GM18505 (cell line): ENCODE measurements around the gene UBE2J2.

Experiments
- ATAC-seq: cut with Tn5 transposase; IDR thresholded peaks from one replicate; pipeline ENCODE4 v1.9.1; 2021; ENCODE audit not compliant: unreplicated experiment
- POLR2A ChIP-seq: IDR thresholded peaks from 4 replicates; pipeline ENCODE4 v1.6.1; 2011; ENCODE audit warnings: borderline replicate concordance; ENCODE audit not compliant: insufficient read depth, insufficient read length; ENCODE audit errors: extremely low read depth

The UBE2J2 gene

DNA sequence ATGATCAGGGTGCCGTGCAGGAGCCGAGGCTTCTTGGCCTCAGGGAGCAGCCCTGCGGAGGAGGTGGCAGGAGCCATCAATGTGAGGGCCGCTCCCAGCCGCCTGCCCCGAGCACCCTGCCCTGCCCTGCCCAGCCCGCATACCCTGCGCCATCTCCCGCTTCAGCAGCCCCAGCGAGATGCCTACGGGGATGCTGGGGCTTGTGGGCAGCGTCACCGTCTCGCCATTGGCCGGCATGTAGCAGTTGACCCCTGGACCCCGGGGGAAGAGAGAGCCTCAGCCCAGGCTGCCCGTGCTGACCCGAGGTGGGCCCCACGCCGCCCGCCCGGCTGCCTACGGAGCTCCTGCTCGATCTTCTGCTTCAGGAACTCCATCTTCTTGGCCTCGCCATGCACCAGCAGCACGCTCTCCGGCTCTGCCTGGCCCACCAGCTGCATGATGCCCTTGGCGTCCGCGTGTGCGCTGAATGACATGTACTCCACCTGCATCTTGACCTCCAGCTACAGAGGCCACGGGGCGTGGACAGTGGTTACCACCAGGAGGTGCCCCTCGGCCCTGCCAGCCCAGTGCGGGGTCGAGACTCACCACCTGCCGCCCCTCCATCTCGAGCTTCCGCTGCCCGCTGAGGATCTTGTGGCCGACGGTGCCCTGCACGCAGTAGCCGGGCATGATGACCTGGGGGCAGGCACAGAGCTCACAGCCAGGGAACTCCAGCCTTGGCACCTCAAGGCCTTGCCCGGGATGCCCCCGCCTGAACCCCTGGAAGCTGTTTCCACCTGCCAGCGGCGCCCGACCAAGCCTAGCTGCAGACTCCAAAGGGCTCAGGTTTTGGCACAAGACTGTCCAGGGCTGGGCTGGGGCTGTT, 39.0 kb upstream of the UBE2J2 start:
- no peak for TF ChIP-seq POLR2A
- no peak for ATAC-seq

DNA sequence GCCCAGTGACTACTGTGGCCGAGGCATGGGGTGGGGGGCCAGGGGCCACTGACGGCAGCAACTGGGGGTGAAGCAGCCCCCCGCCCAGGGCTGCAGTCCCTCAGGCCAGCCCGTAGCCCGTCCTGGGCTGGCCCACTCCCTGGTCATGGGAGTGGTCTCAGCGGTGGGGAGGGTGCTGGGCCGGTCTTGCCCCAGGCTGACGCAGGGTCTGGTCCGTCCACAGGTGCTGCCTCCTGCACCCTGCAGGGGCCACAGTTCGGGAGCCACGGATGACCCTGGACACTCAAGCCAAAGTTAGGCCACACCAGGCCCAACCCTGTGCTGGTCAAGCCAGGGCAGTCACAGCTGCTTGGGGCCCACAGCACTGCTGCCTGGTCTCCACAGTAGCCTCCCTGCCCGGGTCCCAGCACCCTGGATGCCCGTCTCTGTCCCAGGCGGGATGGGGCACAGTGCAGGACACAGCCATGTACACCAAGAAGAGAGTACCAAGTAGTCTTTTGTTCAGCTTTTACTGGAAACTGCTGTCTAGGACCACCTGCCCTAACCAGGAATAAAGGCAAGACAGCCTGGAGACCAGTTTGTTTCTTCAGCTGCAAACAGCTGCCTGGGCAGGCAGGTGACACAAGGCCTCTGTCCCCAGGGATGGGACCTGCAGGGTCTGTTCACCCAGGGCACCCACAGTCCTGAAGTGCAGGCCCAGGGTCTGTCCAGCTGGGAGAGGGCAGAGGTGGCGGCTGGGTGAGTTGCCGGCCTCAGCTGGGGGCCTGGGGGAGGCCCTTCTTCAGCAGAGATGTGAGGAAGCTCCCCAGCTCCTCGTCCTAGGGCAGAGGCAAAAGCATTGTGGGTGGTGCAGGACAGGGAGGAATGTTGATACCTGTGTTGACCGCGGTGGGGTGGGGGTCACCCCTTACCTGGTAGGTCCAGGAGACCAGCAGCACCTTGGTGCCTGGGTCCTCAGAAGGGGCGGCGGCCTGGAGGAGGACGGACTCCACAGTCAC, 37.8 kb upstream of the UBE2J2 start:
- no peak for ATAC-seq
- no peak for TF ChIP-seq POLR2A

DNA sequence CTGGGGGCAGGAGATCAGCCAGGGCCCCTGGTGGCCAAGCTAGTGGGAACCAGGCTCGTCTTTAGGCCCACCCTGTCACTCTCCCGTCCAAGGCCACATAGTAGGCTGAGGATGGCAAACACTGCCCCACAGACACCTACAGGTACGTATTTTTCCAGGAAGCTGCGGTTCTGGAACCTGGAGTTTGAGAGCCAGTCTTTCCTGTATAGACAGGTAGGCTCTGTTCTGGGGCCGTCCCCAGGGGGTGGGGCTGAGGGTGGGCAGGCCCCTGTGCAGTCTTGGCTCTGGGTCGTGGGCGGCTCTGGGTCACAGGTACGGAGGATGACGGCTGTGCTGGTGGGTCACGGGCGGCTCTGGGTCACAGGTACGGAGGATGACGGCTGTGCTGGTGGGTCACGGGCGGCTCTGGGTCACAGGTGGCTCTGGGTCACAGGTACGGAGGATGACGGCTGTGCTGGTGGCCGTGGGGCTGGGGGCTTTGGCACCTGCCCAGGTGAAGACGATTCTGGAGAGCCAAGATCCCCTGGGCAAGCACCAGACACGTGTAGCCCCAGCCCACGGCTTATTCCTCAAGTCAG, 36.9 kb upstream of the UBE2J2 start:
- ATAC-seq, result no peak
- no peak for TF ChIP-seq POLR2A

DNA sequence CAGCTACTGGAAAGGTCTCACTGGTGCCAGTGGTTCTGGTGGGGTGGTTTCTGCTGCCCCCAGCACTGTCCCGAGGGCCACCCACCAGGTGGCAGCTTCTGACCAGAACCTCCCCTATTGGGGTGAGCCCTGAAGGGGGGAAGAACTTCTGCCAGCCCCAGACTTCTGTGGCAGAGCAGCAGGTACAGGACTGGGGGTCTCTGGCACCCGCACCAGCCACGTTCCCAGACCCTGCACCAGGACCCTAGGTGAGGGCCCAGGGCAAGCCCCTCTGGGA, 36.4 kb upstream of the UBE2J2 start:
- TF ChIP-seq POLR2A, result no peak
- no peak for ATAC-seq

DNA sequence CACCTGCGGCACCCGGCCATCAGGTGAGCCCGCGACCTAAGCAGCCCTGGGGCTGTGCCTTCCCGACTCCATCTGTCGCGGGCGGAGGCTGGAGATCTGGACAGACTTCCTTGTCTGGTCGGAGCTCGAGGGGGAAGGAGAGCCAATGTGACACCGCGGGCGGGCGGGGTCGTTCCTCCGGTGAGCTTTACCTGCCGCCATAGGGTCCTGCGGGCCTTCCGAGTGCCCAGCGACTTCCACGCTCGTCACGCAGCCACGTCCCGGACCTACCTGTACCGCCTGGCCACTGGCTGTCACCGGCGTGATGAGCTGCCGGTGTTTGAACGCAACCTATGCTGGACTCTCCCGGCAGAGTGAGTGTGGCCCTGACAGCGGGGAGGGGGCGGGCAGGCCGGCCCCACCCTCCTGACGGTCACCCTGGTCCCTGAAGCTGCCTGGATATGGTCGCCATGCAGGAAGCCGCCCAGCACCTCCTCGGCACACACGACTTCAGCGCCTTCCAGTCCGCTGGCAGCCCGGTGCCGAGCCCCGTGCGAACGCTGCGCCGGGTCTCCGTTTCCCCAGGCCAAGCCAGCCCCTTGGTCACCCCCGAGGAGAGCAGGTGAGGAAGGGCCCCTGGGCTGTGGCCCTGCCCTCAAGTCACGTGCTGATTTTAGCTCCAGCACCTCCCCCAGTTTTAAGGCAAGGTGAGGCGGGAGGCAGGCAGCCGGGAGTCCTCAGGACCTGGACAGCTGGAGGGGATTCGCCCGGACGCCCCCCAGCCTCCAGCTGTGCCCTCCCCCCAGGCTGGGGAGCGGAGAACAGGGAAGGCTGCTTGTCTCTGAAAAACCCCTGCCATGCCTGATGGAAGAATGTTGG, 35.8 kb upstream of the UBE2J2 start:
- ATAC-seq, result no peak
- TF ChIP-seq POLR2A, result no peak

DNA sequence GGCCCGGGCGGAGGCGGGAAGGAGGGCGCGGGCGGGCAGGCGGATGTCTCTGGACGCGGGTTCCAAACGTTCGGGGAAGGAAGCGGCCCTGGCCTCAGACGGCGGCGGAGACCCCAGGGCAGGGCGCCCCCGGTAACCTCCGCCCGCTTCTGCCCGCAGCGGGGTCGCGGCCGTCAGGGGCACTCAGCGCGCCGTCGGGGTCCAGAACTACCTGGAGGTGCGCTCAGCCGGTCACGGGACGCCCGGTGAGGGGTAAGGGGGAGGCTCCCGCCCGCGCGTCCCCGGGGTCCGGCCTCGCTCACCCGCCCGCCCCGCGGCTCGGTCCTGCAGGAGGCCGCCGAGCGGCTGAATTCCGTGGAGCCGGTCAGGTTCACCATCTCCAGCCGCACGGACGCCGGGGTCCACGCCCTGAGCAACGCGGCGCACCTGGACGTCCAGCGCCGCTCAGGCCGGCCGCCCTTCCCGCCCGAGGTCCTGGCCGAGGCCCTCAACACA, 35.1 kb upstream of the UBE2J2 start:
- peak; percentile 1 for ATAC-seq
- no peak for TF ChIP-seq POLR2A

DNA sequence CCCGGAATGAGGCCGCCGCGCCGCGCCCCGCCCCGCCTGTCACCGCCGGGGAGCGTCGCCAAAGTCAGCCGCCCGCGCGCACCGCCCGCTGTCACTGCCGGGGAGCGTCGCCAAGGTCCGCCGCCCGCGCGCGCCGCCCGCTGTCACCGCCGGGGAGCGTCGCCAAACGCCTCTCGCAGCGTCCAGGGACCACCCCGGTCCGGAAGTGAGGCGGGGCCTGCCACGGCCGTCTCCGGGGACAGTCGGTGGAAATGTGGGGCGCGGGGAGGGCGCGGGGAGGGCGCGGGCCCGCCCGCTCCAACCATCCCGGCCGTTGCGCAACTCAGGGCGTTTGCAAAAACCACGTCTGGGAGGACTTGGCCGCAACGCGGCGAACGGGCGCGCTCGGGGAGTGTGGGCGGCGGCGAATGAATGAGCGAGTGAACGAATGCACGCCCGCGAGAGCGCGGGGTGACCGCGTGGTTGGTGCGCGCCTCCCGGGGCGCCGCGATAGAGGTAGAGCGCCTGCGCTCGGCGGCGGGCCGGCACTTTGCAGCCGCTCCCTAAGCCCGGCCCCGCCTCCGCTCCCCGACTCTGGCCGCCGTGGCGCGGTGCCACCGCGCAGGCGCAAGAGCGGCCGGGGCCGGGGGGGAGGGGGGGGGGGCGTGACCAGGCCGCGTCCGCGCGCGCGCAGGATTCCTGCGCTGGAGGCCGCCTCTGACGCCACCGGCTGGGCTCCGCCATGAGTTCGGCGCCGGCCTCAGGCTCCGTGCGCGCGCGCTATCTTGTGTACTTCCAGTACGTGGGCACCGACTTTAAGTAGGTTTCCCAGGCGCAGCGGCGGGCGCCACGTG, 34.5 kb upstream of the UBE2J2 start, which contains the start of the genes ACAP3 and PUSL1:
Gene ACAP3 (minus strand): TSS at position 8 of the 833 bp plus-strand sequence. CDS start 115 bp downstream, outside the sequence.
Gene PUSL1 (plus strand): TSS at position 675 of the 833 bp plus-strand sequence. CDS start 47 bp downstream, at position 722.
- ATAC-seq, result peak; percentile 52
- TF ChIP-seq POLR2A, result peak; percentile 59

DNA sequence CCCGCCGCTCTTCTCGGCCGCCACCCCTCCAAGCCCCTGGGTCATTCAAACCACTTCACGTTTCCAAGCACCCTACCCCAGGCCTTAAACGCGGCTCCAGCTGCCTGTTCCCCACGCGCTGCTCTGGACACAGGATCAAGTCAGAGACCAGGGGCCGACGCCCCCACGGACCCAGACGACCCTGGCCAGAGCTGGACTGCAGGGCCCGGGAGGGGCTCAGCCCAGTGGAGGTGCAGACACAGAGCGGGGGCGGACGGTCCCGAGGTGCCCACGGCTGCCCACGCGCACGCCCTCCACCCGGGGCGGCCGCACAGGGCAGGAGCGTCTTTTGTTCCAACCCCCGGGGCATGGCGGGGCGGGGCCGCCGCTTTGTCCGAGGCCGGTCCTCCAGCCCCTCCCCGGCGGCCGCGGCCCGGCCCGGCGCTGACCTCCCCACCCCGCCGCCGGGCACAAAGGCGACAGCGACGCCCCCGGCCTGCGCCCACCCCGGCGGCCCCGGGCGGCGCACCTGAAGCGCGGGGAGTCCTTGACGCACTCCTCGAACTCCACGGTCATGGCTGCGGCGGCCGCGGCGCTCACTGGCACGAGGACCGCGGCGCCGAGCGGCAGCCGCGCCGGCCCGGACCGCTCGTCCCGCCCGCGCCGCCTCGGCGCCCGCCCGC, 33.7 kb upstream of the UBE2J2 start:
- peak; percentile 2 for ATAC-seq
- TF ChIP-seq POLR2A, result no peak

DNA sequence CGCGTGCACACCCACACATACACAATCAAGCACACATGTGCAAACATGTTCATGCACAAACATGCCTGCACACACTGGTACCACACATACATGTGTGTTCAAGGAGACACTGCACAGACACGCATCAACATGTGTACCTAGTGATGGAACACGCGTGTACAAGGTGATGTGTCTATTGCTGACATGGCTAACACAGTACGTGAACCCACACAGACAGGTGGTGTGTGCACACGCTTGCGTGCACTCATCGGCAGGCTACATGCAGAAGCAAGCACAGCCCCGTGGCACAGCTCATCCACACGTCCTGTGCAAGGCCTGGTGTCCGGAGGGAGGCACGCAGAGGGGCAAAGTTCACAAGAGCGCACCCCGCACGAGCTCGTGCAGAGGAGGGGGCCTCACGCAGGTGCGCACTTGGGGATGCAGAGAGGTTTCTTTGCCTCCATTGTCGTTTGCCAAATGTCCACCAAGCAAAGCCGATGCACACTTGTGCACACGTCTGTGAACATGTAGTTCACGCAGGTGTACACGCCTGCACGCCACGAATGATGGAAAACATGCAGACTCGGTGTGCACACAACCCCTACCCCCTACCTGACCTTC, 33.1 kb upstream of the UBE2J2 start:
- TF ChIP-seq POLR2A, result no peak
- ATAC-seq, result no peak

DNA sequence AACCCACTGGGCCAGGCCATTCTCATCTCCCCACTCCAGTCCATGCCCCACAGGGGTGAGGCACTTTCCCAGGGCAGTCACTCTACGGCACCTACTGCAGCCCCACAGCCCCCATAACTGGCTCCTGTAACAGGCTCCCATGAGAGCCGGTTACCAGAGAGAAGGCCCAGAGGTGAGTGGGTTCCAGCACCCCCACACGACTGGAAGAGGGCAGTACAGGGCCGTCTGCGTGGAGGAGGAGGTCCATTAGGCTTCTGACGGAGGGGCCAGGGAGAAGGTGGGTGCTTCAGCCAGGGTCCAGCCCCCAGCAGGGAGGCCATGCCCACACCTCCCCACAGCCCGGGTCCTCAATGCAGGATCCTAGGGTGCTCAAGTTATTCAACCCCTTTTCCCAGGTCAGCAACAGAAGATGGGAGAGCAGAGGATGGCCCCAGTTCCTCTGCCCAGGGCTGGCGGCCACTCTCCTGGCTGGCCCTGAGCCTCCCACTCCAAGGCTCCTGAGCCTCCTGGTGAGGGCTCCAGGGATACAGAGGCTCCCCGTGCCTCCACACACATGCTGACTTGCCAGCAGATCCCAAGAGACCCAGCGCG, 32.5 kb upstream of the UBE2J2 start:
- ATAC-seq, result no peak
- TF ChIP-seq POLR2A, result no peak
